ENCODE data around the gene OBSCN.

OBSCN gene

DNA sequence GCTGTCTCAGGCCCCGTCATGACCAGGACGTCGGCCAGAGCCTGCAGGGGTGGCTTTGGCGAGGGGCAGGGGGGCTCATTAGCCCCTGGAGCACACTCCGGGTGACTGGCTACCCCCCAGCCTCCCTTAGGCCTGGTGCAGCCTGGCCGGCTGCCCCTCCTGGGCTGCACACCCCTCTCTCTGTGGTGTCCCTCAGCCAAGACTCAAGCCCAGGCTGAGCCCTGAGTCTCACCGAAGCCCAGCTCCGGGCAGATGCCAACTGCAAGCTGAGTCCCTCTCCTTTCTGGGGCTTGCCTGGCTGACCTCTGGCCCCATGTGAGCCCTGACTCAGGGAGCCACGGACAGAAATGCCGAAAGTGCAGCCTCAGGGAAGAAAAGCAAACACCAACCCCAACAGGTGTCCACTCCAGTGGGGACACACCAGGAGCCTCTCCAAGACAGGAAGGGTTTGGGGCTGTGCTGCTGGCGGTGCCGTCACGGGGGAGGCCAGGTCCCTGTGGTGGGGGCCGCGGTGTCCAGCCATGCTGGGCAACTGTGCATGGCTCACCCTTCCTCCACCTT, 47.6 kb upstream of the OBSCN start:
- Histone ChIP-seq H3K27ac (replicated peaks) (no peak overlapping the region), H3K4me3 (replicated peaks; ENCODE audit: insufficient read depth, low read length) (no peak overlapping the region), H3K27me3 (ENCODE audit: insufficient read depth, poor library complexity, severe bottlenecking) (no peaks in the 10 kb centered on the region)
- DNase-seq (ENCODE audit: low read depth in 1 of 2, low spot score in 1 of 2) = no peak
- no peak for TF ChIP-seq SPI1 (IDR thresholded peaks at IDR 0.05; ENCODE audit: borderline replicate concordance, low read depth)
- TF ChIP-seq GABPA (IDR thresholded peaks at IDR 0.05; ENCODE audit: low read depth) = no peak
- TF ChIP-seq, protein P1, sequence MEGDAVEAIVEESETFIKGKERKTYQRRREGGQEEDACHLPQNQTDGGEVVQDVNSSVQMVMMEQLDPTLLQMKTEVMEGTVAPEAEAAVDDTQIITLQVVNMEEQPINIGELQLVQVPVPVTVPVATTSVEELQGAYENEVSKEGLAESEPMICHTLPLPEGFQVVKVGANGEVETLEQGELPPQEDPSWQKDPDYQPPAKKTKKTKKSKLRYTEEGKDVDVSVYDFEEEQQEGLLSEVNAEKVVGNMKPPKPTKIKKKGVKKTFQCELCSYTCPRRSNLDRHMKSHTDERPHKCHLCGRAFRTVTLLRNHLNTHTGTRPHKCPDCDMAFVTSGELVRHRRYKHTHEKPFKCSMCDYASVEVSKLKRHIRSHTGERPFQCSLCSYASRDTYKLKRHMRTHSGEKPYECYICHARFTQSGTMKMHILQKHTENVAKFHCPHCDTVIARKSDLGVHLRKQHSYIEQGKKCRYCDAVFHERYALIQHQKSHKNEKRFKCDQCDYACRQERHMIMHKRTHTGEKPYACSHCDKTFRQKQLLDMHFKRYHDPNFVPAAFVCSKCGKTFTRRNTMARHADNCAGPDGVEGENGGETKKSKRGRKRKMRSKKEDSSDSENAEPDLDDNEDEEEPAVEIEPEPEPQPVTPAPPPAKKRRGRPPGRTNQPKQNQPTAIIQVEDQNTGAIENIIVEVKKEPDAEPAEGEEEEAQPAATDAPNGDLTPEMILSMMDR (IDR thresholded peaks at IDR 0.05; ENCODE audit: insufficient read depth, low read length) = no peak
- TF ChIP-seq, protein P2, sequence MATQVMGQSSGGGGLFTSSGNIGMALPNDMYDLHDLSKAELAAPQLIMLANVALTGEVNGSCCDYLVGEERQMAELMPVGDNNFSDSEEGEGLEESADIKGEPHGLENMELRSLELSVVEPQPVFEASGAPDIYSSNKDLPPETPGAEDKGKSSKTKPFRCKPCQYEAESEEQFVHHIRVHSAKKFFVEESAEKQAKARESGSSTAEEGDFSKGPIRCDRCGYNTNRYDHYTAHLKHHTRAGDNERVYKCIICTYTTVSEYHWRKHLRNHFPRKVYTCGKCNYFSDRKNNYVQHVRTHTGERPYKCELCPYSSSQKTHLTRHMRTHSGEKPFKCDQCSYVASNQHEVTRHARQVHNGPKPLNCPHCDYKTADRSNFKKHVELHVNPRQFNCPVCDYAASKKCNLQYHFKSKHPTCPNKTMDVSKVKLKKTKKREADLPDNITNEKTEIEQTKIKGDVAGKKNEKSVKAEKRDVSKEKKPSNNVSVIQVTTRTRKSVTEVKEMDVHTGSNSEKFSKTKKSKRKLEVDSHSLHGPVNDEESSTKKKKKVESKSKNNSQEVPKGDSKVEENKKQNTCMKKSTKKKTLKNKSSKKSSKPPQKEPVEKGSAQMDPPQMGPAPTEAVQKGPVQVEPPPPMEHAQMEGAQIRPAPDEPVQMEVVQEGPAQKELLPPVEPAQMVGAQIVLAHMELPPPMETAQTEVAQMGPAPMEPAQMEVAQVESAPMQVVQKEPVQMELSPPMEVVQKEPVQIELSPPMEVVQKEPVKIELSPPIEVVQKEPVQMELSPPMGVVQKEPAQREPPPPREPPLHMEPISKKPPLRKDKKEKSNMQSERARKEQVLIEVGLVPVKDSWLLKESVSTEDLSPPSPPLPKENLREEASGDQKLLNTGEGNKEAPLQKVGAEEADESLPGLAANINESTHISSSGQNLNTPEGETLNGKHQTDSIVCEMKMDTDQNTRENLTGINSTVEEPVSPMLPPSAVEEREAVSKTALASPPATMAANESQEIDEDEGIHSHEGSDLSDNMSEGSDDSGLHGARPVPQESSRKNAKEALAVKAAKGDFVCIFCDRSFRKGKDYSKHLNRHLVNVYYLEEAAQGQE (IDR thresholded peaks at IDR 0.05; ENCODE audit: insufficient replicate concordance, low read depth) = no peak
- no peak for TF ChIP-seq POLR2AphosphoS5 (IDR thresholded peaks at IDR 0.05; ENCODE audit: low read depth)

DNA sequence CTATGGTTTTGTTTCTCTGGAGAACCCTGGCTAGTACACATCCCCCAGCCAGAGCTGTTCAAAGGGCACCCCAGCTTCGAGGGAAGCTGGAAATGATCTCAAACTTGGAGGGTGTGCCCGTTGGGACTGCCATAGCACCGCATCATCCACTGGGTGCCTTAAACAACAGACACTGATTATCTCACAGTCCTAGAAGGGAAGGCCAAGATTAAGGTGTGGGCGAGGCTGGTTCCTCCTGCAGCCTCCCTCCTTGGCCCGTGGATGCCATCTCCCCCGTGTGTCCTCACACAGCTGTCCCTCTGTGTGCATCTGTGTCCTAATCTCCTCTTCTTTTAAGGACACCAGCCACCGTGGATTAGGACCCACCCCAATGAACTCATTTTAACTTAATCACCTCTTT, 46.5 kb upstream of the OBSCN start:
- TF ChIP-seq POLR2AphosphoS5 (IDR thresholded peaks at IDR 0.05; ENCODE audit: low read depth) = no peak
- TF ChIP-seq GABPA (IDR thresholded peaks at IDR 0.05; ENCODE audit: low read depth) = no peak
- TF ChIP-seq, protein P1 (IDR thresholded peaks at IDR 0.05; ENCODE audit: insufficient read depth, low read length) = no peak
- TF ChIP-seq, protein P2 (IDR thresholded peaks at IDR 0.05; ENCODE audit: insufficient replicate concordance, low read depth) = no peak
- TF ChIP-seq SPI1 (IDR thresholded peaks at IDR 0.05; ENCODE audit: borderline replicate concordance, low read depth) = no peak
- Histone ChIP-seq H3K27ac (replicated peaks) (no peak overlapping the region), H3K4me3 (replicated peaks; ENCODE audit: insufficient read depth, low read length) (no peak overlapping the region), H3K27me3 (ENCODE audit: insufficient read depth, poor library complexity, severe bottlenecking) (no peaks in the 10 kb centered on the region)
- DNase-seq (ENCODE audit: low read depth in 1 of 2, low spot score in 1 of 2) = no peak

DNA sequence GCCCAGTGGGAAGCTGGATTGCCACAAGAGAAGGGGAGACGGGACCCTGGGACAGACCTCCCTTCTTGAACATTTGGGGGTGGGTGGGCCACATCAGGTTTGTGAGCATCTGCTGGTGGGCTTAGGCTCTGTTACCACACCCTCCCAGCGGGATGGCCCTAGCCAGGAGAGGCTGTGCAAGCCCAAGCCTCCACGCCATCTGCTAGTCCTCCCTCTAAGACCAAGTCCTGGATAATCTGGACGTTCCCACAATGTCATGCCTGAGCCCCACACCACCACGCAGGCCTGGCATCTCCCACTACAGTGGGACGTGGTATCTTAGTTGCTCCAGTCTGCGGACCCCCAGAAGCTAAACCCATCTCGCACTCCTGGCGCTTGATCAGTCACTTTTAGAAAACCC, 46.0 kb upstream of the OBSCN start:
- TF ChIP-seq, protein P2 (IDR thresholded peaks at IDR 0.05; ENCODE audit: insufficient replicate concordance, low read depth) = no peak
- no peak for DNase-seq (ENCODE audit: low read depth in 1 of 2, low spot score in 1 of 2)
- H3K27me3 ChIP-seq (ENCODE audit: insufficient read depth, poor library complexity, severe bottlenecking) = no peaks in the 10 kb centered on the region
- H3K4me3 ChIP-seq (replicated peaks; ENCODE audit: insufficient read depth, low read length) = no peak overlapping the region
- no peak overlapping the region for H3K27ac ChIP-seq (replicated peaks)

Measured in HL-60 (cell line).